Prostate gland (tissue), 2 donors: ENCODE data around the gene COLGALT1. TPM values are rescaled to one million over a fixed set of nuclear protein-coding genes. Genes with fewer than 3 reads are reported as not detected.

Source experiments
- DNase-seq: peaks from one replicate; pipeline ENCODE4 v3.0.0-alpha.2; 2019; ENCODE audit warnings: low spot score
- H3K27ac ChIP-seq, 2 donors: fragments of 200-600 bp; sonication (generic); 2 replicates each; pipeline ENCODE4 v1.5.1; 2017 to 2019
- H3K27me3 ChIP-seq: fragments of 200-600 bp; sonication (generic); replicated peaks from 2 replicates; pipeline ENCODE4 v1.5.1; 2019; ENCODE audit not compliant: insufficient read depth
- H3K36me3 ChIP-seq, 2 donors: fragments of 200-600 bp; sonication (generic); 1 replicate in 1 of 2; 2 replicates in 1 of 2; pipeline versions ENCODE4 v1.5.1 to v1.8.1; 2017 to 2019
- H3K4me1 ChIP-seq: fragments of 200-600 bp; sonication (generic); replicated peaks from 2 replicates; pipeline ENCODE4 v1.5.1; 2019
- H3K4me3 ChIP-seq, 2 donors: fragments of 200-600 bp; sonication (generic); 2 replicates each; pipeline ENCODE4 v1.5.1; 2017 to 2019
- H3K9me3 ChIP-seq: fragments of 200-600 bp; sonication (generic); 2 replicates; pipeline ENCODE4 v1.5.1; 2017
- POLR2A ChIP-seq: fragments of 450-650 bp; IDR thresholded peaks from one replicate; pipeline ENCODE4 v1.6.1; 2016; ENCODE audit warnings: antibody characterized with exemption, mild to moderate bottlenecking
- POLR2AphosphoS5 ChIP-seq: sonication (generic); formaldehyde crosslinking; IDR thresholded peaks from one replicate; pipeline ENCODE4 v1.6.1; 2017; ENCODE audit warnings: antibody characterized with exemption
- WGBS: methylation state at CpG from one replicate; pipeline ENCODE4 v1.1.5; 2018; 5-methylcytosine and 5-hydroxymethylcytosine counted together
- intact Hi-C: fragments of 100-400 bp; cut with DNase I; formaldehyde crosslinking; loops from one replicate; pipeline ENCODE4 v1.14.2; 2022
- total RNA-seq, 2 donors: library from RNA; depleted of rRNA; stranded (reverse); fragments of >200 nt; gene quantifications; one replicate each; pipeline ENCODE4 v1.1.0, GENCODE V29; 2016
- TF ChIP-seq, protein P1 (sequence below), 4 experiments: fragments of 200-600 bp in 2 of 4; fragments of 450-650 bp in 2 of 4; sonication (generic) in 2 of 4; IDR thresholded peaks; 1 replicate in 3 of 4; 2 replicates in 1 of 4; pipeline ENCODE4 v1.5.1; 2016 to 2019; ENCODE audit warnings: antibody characterized with exemption in 4 of 4, mild to moderate bottlenecking in 2 of 4, moderate library complexity in 2 of 4

COLGALT1 gene
- total RNA-seq, 2 donors from 2014 or later: 29.3 to 85.1 TPM

DNA sequence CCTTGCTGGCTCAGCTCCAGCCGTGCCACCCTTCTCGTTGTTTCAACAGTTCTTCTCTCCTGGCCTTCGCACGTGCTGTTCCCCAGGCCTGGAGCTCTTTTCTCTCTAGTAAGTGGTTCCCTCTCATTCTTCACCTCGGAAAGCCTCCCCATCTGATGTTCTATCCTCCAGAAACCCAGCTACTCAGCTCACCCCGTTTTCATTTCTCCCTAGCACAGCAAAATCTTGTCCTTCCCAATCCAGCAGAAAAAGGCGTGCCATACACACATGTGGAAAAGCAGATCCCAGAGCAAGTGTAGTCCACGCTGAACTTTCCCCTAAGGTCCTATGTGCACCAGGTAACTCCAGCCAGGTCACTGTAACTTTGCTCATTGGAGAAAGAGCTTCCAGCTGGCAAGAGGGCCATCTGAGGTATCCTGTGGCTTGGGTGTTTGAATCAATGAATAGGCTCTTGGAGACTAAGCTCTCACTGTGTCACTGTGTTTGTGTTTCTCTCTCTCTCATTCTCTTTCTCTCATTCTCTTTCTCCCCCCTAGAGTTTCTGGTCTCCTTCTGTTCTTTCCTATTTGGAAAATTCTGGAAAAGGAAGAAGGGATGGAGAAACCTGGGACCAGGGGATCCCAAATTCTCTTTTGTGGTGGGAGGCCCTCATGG is 49.0 kb downstream of the COLGALT1 start:
- Histone ChIP-seq H3K27me3 (peaks cover 4% of the 10 kb centered on the region), H3K27ac (no peak overlapping the region), H3K36me3 (no peaks in the 10 kb centered on the region), H3K9me3 (no peaks in the 10 kb centered on the region), H3K4me3 (no peak overlapping the region), H3K4me1 (peaks cover 6% of the 10 kb centered on the region)
- TF ChIP-seq POLR2A (no peak), POLR2AphosphoS5 (no peak)
- TF ChIP-seq, protein P1, sequence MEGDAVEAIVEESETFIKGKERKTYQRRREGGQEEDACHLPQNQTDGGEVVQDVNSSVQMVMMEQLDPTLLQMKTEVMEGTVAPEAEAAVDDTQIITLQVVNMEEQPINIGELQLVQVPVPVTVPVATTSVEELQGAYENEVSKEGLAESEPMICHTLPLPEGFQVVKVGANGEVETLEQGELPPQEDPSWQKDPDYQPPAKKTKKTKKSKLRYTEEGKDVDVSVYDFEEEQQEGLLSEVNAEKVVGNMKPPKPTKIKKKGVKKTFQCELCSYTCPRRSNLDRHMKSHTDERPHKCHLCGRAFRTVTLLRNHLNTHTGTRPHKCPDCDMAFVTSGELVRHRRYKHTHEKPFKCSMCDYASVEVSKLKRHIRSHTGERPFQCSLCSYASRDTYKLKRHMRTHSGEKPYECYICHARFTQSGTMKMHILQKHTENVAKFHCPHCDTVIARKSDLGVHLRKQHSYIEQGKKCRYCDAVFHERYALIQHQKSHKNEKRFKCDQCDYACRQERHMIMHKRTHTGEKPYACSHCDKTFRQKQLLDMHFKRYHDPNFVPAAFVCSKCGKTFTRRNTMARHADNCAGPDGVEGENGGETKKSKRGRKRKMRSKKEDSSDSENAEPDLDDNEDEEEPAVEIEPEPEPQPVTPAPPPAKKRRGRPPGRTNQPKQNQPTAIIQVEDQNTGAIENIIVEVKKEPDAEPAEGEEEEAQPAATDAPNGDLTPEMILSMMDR (IDR thresholded peaks at IDR 0.05): no peak
- WGBS: 62% methylated on average over 8 of the region's 8 CpGs
- intact Hi-C loops: loop anchor here (10.0 kb wide), 1 partner anchor 170 kb away; no protein-coding TSS in a partner anchor
- DNase-seq: no peak

- TF ChIP-seq POLR2AphosphoS5 (no peak), POLR2A (no peak)
- TF ChIP-seq, protein P1 (IDR thresholded peaks at IDR 0.05): no peak
- intact Hi-C loops: loop anchor here (10.0 kb wide), 1 partner anchor 170 kb away; no protein-coding TSS in a partner anchor
- no peak for DNase-seq
- no peaks in the 10 kb centered on the region for H3K9me3 ChIP-seq
- peaks cover 6% of the 10 kb centered on the region for H3K4me1 ChIP-seq
- peaks cover 4% of the 10 kb centered on the region for H3K27me3 ChIP-seq
- no peak overlapping the region for H3K4me3 ChIP-seq
- 86% methylated on average over 8 of the region's 8 CpGs for WGBS
- no peak overlapping the region for H3K27ac ChIP-seq
- no peaks in the 10 kb centered on the region for H3K36me3 ChIP-seq
Observed at GRCh38 chr19:17605117-17605516, 49.7 kb downstream of the COLGALT1 start.

DNA sequence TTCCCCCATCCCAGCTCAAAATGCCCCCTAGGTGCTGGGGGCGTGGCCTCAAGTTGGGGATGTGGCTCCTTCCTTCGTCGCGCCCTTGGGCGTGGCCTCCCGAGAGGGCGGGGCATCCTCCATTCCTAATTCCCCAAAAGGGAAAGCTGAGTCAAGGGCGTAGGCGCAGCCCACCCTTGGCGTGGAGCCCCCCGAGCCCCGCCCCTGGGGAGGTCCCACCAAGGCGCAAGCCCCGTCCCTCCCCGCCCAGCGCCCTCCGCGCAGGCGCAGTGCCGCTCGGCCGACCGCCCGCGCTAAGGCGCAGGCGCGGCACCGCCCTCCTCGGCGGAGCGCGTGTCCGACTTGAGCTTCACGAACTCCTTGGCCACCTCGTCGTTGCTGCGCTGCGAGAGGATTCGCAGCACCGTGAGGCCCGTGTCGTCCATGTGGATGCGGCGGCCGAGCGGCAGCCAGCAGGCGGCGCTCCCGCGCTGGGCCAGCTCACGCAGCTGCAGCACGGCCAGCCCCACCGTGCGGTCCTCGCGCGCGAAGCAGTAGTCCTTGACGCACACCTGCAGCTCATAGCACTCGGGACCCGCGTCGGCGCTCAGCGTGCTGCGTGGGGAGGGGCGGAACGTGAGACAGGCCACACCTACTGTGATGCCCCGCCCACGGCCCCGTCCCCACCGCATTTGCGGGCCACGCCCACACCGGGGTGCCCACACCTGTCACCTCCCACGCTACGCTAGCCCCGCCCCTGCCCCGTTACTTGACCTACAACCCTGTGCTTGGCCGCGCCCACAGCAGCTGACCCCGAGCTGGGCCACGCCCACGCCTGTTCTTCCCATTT is 50.5 kb downstream of the COLGALT1 start:
- intact Hi-C loops: loop anchor here (10.0 kb wide), 1 partner anchor 169 kb away; no protein-coding TSS in a partner anchor
- H3K27ac ChIP-seq: no peak overlapping the region
- DNase-seq: peak; percentile 10

DNA sequence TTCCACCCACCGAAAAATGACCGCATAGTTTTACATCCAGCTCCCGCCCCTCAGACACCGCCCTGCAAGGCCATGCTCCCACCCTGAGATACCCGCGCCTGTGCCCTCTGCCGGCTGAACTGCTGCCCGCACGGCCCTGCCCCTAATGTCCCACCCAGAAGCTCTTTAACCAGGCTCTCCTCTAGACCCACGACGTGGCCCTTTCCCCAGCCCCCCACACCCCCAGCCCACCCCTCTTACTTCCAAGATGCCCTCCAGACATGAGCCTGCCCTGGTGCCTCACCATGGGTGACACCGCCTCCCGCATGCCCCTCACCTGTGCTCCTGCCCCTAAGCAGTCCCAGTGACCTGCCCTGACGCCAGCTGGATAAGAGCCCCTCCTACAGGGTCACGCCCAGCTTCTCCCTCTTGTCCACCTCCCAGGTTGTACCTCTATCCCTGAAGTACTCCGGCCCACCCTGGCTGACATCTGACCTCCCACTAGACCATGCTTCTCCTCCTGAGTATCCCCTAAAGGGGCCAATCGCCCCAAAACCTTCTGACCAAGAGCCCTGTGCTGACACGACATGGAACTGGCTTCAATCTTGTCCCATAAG is 51.2 kb downstream of the COLGALT1 start:
- Histone ChIP-seq H3K36me3 (no peaks in the 10 kb centered on the region), H3K27ac (no peak overlapping the region), H3K4me3 (peak overlapping the region in 1 of 2 donors; percentile 23), H3K9me3 (no peaks in the 10 kb centered on the region), H3K27me3 (peaks cover 4% of the 10 kb centered on the region), H3K4me1 (peaks cover 6% of the 10 kb centered on the region)
- TF ChIP-seq POLR2AphosphoS5 (no peak), POLR2A (no peak)
- TF ChIP-seq, protein P1 (IDR thresholded peaks at IDR 0.05): no peak
- 18% methylated on average over 18 of the region's 18 CpGs for WGBS
- DNase-seq: no peak
- intact Hi-C loops: loop anchor here (10.0 kb wide), 1 partner anchor 168 kb away; no protein-coding TSS in a partner anchor

More for the DNA sequence above, 50.5 kb downstream of the COLGALT1 start:
- 5% methylated on average over 66 of the region's 85 CpGs for WGBS
- H3K36me3 ChIP-seq: no peaks in the 10 kb centered on the region
- H3K9me3 ChIP-seq: no peaks in the 10 kb centered on the region
- TF ChIP-seq, protein P1 (IDR thresholded peaks at IDR 0.05): peak in 2 of 4 experiments; percentile 51 to 57
- TF ChIP-seq POLR2A: no peak
- peaks cover 6% of the 10 kb centered on the region for H3K4me1 ChIP-seq
- peak overlapping the region; percentile 5 to 23 for H3K4me3 ChIP-seq
- peaks cover 4% of the 10 kb centered on the region for H3K27me3 ChIP-seq
